ENCODE measurements around the gene NFIA.
A peak's percentile ranks its signal among the peaks of the same experiment; 100 is the strongest.

DNA sequence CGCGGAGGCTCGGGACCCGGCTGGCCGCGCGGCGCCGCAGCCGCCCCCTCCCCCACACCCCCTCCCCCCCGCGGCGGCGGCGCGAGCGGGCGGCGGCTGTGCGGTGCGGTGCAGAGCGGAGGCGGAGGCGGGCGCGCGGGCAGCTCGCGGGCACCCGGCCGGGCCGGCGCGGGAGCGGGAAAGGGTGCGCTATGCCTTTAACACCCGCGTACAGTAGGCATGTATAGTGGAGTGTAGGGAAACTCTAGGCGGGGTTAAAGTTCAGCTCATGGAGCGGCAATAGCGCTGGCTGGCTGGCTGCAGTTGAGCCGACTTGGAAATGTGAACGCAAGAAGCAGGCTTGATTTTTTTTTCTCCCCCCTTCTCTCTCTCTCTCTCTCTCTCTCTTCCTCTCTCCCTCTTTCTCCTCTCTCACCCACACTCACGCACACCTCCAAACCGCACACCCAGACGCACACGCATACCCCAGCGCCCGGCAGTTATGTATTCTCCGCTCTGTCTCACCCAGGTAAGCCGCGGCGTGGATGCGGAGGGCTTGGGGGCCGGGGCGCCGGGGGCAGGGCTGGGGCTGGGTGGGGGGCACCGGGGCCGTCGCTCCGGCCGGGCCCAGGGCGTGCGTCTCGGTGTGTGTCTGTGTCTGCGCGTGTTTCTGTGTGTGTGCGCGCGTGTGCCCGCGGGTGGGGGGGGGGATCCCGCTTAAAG, at the start of gene NFIA:
- no peak for TF ChIP-seq EZH2 (IDR thresholded peaks at IDR 0.05)
- 0 out of 2 replicates have a peak, but pooled peaks have one; percentile 27 for TF ChIP-seq POLR2AphosphoS5 (IDR thresholded peaks at IDR 0.05; ENCODE audit: borderline replicate concordance, low read depth, low read length)
- TF ChIP-seq FOXP2 (optimal IDR thresholded peaks at IDR 0.05; ENCODE audit: control extremely low read depth, extremely low read length, insufficient read depth), result no peak
